GM18526 (cell line): ENCODE measurements around the gene KCNMA1.

Experiments
- POLR2A ChIP-seq: IDR thresholded peaks from 3 replicates; pipeline ENCODE4 v1.6.1; 2011; ENCODE audit not compliant: insufficient read length; ENCODE audit errors: extremely low read depth

KCNMA1 gene

DNA sequence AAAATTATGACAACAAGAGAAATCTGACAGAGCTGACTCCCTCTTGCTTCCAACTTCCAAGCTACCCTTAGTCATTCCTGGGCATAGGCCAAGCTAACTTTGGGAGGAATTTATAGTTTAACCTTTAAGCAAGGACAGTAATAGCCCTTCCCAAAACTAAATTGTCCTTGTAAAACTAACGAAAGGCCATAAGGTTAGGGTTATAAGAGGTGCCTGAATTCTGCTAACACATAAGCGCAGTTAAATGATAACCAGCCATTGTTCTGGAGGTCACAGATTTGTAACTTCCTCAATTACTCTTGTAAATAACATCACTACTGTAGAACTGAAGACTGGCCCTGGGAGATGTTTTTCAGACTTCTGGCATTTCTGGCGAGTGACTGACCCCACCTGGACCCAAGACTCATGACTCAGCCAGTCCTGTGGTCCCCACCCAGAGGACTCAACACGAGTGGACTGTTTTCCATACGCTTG lies 481.2 kb downstream of the KCNMA1 start:
- TF ChIP-seq POLR2A = no peak

DNA sequence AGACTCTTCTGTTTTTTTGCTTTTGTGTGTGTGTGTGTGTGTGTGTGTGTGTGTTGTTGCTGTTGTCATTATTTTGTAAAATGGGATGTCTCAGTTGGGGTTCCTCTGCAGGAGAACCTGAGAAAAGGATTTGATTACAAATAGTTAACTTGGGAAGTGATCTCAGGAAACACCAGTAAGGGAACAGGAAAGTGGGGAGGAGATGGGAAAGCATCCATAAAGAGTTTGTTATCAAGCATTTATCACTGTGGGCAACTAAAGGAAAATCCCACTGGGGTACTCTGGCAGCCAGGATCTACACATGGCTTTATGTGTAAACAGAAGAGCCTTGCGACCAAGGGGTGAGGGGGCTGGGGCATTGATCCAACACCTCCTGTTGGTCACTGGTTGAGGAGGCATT lies 485.4 kb downstream of the KCNMA1 start:
- no peak for TF ChIP-seq POLR2A

DNA sequence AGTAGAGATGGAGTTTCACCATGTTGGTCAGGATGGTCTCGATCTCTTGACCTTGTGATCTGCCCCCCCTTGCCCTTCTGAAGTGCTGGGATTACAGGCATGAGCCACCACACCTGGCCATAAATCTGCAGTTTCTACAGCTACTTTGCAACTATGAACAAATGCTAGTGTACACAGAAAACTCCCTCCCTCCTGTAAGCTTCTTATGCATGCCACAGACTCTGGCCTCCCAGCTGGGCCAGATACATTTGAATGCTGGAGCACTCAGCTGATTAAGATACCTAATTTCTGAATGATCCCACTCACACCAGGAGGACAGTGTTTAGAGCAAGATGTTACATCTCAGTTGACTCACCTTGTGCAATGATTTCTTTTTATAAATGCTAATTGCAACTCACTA lies 486.2 kb downstream of the KCNMA1 start:
- no peak for TF ChIP-seq POLR2A

- no peak for TF ChIP-seq POLR2A
These were observed 487.9 kb downstream of the KCNMA1 start for GRCh38 chr10:77149706-77150105.

- no peak for TF ChIP-seq POLR2A
These were observed 488.6 kb downstream of the KCNMA1 start for GRCh38 chr10:77149001-77149400.

- TF ChIP-seq POLR2A = no peak
These were observed 489.7 kb downstream of the KCNMA1 start for GRCh38 chr10:77147871-77148270.

GRCh38 chr10:77146712-77147336 lies 490.8 kb downstream of the KCNMA1 start:
- no peak for TF ChIP-seq POLR2A

DNA sequence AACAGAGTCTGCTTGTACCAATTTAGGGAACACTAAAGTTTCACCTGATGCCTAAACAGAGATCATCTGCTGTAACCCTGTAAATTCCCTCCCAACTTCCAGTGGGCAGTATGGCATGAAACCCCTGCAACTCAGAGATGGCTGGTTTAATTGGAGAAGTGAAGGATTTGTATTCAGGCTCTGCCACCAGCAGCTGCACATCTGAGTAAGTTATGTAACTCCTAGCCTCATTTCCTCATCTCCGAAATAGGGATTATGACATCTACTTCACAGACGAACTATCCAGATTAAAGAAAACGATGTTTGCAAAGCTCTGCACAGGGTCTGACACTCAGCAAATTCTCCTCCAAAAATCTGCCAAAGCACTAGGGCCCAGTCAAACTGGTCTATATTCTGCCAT lies 493.0 kb downstream of the KCNMA1 start:
- TF ChIP-seq POLR2A = no peak

DNA sequence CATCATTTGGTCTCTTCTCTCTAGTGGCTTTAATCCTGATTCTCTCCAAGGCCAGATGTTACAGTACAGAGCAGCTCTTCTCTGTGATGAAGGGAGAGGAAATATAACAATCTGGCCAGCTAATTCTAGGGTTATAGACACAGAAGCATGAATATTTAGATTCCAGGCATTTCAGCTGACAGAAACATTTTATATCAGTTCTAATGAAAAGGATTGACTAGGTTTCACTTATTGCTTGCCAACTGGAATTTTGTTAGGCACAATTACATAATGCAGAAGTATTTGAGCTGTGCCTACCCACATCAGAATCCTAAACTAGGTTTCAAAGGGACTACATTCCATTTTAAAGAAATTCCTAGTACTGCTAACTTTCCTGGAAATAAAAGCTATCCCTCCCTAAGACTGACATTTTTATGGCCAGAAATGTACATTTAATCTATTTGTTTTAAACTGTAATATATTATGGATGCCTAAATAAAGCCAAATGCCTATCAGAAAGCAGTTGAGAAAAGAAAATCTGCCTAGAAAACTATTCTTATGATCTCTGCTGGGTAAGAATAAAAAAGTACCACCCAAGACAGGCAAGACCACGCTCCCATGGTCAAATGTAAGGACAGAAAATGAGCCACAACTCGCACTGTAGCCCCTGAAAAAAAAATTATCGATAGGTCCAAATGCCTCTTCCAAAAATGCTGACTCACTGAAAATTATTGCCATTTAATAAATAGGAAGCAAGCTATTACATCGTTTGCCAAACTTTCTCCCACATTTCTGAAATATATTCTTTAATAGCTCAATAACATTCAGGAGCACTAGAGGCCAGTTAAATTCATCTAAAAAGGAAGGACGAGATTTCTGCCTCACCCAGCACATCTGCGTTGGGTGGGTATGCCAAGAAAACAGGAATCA lies 498.1 kb downstream of the KCNMA1 start:
- TF ChIP-seq POLR2A = no peak

DNA sequence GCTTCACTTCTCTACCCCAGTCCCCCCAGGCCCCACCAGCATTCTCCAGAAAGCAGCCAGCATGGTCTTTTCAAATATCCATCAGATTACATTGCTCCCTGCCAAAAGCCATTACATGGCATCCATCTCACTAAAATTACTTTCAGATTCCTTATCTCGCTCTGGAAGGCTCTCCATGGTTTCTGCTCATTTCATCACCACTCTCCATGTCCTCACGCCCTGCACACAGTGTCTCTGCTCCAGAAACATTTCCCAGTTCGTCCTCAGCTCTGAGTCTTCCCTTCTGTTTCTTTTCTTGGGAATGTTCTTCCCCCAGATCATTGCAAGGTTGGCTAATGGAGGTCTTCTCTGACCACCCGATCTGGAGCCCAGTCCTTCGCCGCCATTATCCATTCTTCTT lies 499.1 kb downstream of the KCNMA1 start:
- TF ChIP-seq POLR2A = no peak

- no peak for TF ChIP-seq POLR2A
These were observed 502.1 kb downstream of the KCNMA1 start for GRCh38 chr10:77135555-77135954.

DNA sequence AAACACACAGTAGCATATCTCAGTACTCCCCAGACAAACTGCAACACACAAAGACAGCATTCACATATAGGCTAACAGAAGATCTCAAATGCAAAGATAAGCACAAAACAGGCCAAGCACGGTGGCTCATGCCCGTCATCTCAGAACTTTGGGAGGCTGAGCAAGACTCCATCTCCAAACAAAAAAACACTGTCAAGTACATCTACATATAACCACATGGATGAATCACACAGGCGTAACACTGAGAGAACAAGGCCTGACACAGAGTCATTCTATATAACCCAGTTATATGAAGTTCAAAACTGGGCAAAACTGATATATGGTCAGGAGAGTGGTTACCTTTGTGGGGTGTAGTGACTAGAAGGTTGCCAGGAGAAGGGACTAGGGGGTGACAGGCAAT lies 506.4 kb downstream of the KCNMA1 start:
- TF ChIP-seq POLR2A = no peak

- no peak for TF ChIP-seq POLR2A
These were observed 510.4 kb downstream of the KCNMA1 start for GRCh38 chr10:77127243-77127642.

GRCh38 chr10:77125231-77125630 lies 512.4 kb downstream of the KCNMA1 start:
- TF ChIP-seq POLR2A = no peak

DNA sequence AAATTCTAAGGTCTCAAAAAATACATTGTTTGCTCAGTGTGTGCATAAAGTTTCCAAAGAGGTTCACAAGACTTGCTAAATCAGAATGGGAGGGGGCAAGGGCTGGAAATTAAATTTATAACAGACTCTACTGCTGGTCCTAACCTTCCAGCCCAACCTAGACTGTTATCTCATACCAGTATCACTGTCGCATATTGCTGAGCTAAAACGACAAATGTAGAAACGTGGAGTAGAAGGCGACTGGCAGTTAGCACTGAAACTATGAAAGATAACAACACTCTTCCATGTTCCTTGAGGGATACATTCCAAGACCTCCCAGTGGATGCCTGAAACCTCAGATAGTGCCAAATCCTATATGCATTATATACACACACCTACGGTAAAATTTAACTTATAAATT lies 514.3 kb downstream of the KCNMA1 start:
- no peak for TF ChIP-seq POLR2A

GRCh38 chr10:77121829-77122228 lies 515.8 kb downstream of the KCNMA1 start:
- no peak for TF ChIP-seq POLR2A

DNA sequence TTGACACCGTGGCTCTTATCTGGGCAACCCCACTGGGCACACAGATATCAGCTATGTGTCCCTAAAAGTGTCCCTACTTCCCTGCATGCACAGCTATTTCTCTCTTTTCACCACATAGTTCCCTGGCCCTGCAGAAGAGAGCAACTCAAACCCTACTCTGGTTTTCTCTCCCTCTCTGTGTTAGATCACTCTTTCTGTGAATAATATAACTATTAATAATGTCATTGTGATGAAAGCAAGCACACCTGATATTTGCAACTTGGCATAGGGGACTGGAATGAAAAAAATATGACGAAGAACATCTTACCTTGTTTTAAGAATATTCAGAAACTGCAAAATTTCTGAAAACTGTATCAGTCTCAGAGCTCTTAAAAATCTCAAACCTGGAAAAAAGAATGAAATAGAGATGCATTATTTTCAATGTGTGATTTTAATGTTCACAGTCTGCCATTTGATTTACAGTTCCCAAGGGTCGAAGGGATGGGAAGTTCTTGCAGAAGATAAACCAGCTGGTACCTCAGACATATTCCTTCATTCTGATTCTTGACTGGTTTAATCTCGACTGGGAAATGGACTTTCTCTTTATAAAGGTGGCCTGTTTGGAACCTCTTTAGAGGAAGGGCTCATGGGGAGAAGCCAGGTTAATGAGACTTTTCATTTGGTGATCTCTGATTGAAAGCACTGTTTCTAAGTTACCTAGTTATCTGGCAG lies 516.8 kb downstream of the KCNMA1 start:
- TF ChIP-seq POLR2A = no peak

DNA sequence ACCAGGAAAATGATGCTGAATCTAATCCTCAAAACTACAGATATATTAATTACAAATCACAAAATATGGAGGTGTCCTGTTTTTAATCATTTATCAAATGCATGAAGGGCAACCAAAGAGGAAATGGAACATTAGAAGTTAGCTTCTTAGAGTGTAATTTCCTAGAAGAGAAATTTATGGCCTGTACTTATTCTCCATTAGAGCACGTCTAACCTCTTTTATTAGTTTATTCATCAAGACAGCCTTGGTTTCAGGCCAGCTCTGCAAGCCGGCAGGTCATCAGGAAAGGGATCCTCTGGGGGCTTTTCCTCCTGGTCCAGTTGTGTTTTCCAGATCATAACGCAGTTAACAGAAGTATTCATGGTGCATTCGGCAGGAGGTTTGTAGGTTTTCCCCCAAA lies 517.6 kb downstream of the KCNMA1 start:
- no peak for TF ChIP-seq POLR2A
